Middle frontal gyrus (tissue), 1 donor: ENCODE measurements around the gene FLRT1.

Source experiments
- DNase-seq: peaks from one replicate; pipeline ENCODE4 v3.0.0-alpha.2; 2015; ENCODE audit warnings: low spot score; ENCODE audit errors: extremely low spot score

The FLRT1 gene

GRCh38 chr11:64023712-64024710, 11.7 kb upstream of the FLRT1 start:
- no peak for DNase-seq

- no peak for DNase-seq
Measured at GRCh38 chr11:64025205-64025604, 10.5 kb upstream of the FLRT1 start.

- no peak for DNase-seq
Measured at GRCh38 chr11:64026575-64027205, 9.0 kb upstream of the FLRT1 start.

- DNase-seq = no peak
Measured at GRCh38 chr11:64027651-64028397, 7.9 kb upstream of the FLRT1 start.

GRCh38 chr11:64028398-64029115, 7.2 kb upstream of the FLRT1 start:
- no peak for DNase-seq

GRCh38 chr11:64029773-64030172, 6.0 kb upstream of the FLRT1 start:
- no peak for DNase-seq

GRCh38 chr11:64031001-64031400, 4.7 kb upstream of the FLRT1 start:
- no peak for DNase-seq

GRCh38 chr11:64032050-64032449, 3.7 kb upstream of the FLRT1 start:
- no peak for DNase-seq

- DNase-seq = no peak
Measured at GRCh38 chr11:64034411-64034811, 1.3 kb upstream of the FLRT1 start.

GRCh38 chr11:64035081-64035524, 628 bp upstream of the FLRT1 start:
- DNase-seq = no peak

- DNase-seq = peak; percentile 25
Measured at GRCh38 chr11:64036087-64037026, 626 bp downstream of the FLRT1 start.

GRCh38 chr11:64037027-64037634, 1.4 kb downstream of the FLRT1 start:
- DNase-seq = peak; percentile 18

- DNase-seq = no peak
Measured at GRCh38 chr11:64038500-64038899, 2.8 kb downstream of the FLRT1 start.

GRCh38 chr11:64039012-64039665, 3.4 kb downstream of the FLRT1 start:
- no peak for DNase-seq

GRCh38 chr11:64040684-64041322, 5.1 kb downstream of the FLRT1 start:
- no peak for DNase-seq

GRCh38 chr11:64041846-64042245, 6.1 kb downstream of the FLRT1 start:
- DNase-seq = no peak

- DNase-seq = no peak
Measured at GRCh38 chr11:64042301-64042700, 6.6 kb downstream of the FLRT1 start.

GRCh38 chr11:64043545-64043944, 7.8 kb downstream of the FLRT1 start:
- no peak for DNase-seq
